Naive thymus-derived CD4-positive, alpha-beta T cell (primary cell): ENCODE measurements around the gene RAP2A. TPM values are rescaled to one million over a fixed set of nuclear protein-coding genes. Genes with fewer than 3 reads are reported as not detected.

Experiments
- ATAC-seq: fragments of 150-1000 bp; cut with Tn5 transposase; 2 replicates; pipeline ENCODE4 v1.10.0; 2021; ENCODE audit warnings: mild to moderate bottlenecking, moderate library complexity
- CTCF ChIA-PET: fragments of 350-600 bp; sonication (Branson Sonifier 250); formaldehyde crosslinking; loops from one replicate; lab custom pipeline; 2021; ENCODE audit warnings: antibody characterized with exemption; lab: Charles Lee
- POLR2A ChIA-PET: fragments of 350-600 bp; sonication (Branson Sonifier 250); formaldehyde crosslinking; loops from one replicate; lab custom pipeline; 2021; ENCODE audit warnings: antibody characterized with exemption, inconsistent platforms; lab: Charles Lee
- DNase-seq, 9 donors: peaks; one replicate each; pipeline versions ENCODE4 v3.0.0 to v3.0.0-alpha.2; 2020 to 2022; ENCODE audit warnings: mixed read lengths in 1 of 9
- H3K27ac ChIP-seq: one replicate; pipeline ENCODE4 v1.7.0; 2013; ENCODE audit warnings: mild to moderate bottlenecking, low read depth, low read length, moderate library complexity
- H3K27me3 ChIP-seq, 2 donors: one replicate each; pipeline ENCODE4 v1.7.0; 2013; ENCODE audit warnings: low read length in 2 of 2, mild to moderate bottlenecking in 2 of 2, moderate library complexity in 2 of 2; ENCODE audit not compliant: control insufficient read depth in 2 of 2, insufficient read depth in 2 of 2
- H3K36me3 ChIP-seq, 3 experiments: 1 replicate in 2 of 3; 2 replicates in 1 of 3; pipeline ENCODE4 v1.7.0; 2013; ENCODE audit warnings: low read length in 3 of 3, mild to moderate bottlenecking in 3 of 3, moderate library complexity in 1 of 3; ENCODE audit not compliant: insufficient read depth in 3 of 3, control insufficient read depth in 2 of 3
- H3K4me1 ChIP-seq, 2 donors: one replicate each; pipeline ENCODE4 v1.7.0; 2013; ENCODE audit warnings: low read length in 2 of 2, mild to moderate bottlenecking in 2 of 2, moderate library complexity in 1 of 2; ENCODE audit not compliant: control insufficient read depth in 2 of 2, insufficient read depth in 2 of 2
- H3K4me3 ChIP-seq: 2 replicates; pipeline ENCODE4 v1.7.0; 2013; ENCODE audit warnings: mild to moderate bottlenecking, low read length
- H3K9me3 ChIP-seq, 3 experiments: 1 replicate in 2 of 3; 2 replicates in 1 of 3; pipeline ENCODE4 v1.7.0; 2013; ENCODE audit warnings: low read length in 3 of 3; ENCODE audit not compliant: control insufficient read depth in 2 of 3
- H3K27ac Mint-ChIP-seq, 9 donors: one replicate each; pipeline ENCODE4 v1.8.0; 2020 to 2022; ENCODE audit warnings: mixed read lengths in 9 of 9, mild to moderate bottlenecking in 8 of 9, moderate library complexity in 5 of 9, inconsistent platforms in 2 of 9
- H3K27me3 Mint-ChIP-seq, 5 donors: one replicate each; pipeline ENCODE4 v1.8.0; 2021 to 2022; ENCODE audit warnings: mixed read lengths in 5 of 5, mild to moderate bottlenecking in 1 of 5
- H3K36me3 Mint-ChIP-seq, 5 donors: one replicate each; pipeline ENCODE4 v1.8.0; 2020 to 2022; ENCODE audit warnings: mixed read lengths in 5 of 5, mild to moderate bottlenecking in 3 of 5, inconsistent platforms in 1 of 5
- H3K4me1 Mint-ChIP-seq, 7 donors: one replicate each; pipeline ENCODE4 v1.8.0; 2020 to 2022; ENCODE audit warnings: mixed read lengths in 7 of 7, mild to moderate bottlenecking in 3 of 7, inconsistent platforms in 1 of 7
- H3K4me3 Mint-ChIP-seq, 10 donors: one replicate each; pipeline ENCODE4 v1.8.0; 2020 to 2022; ENCODE audit warnings: mild to moderate bottlenecking in 10 of 10, mixed read lengths in 10 of 10, moderate library complexity in 6 of 10, inconsistent platforms in 2 of 10
- H3K9me3 Mint-ChIP-seq, 11 donors: one replicate each; pipeline ENCODE4 v1.8.0; 2020 to 2022; ENCODE audit warnings: mixed read lengths in 11 of 11, mild to moderate bottlenecking in 4 of 11, inconsistent platforms in 1 of 11, moderate library complexity in 1 of 11
- intact Hi-C, 2 donors: fragments of 100-400 bp; cut with micrococcal nuclease; formaldehyde crosslinking; loops; one replicate each; pipeline ENCODE4 v1.15.1; 2023
- polyA plus RNA-seq, 2 donors: library from polyadenylated mRNA; unstranded; fragments of 300-500 nt; fragmentation: Illumina TruSeq; gene quantifications; one replicate each; pipeline ENCODE4 v1.2.3, GENCODE V29; 2021
- total RNA-seq, 6 experiments: library from RNA in 5 of 6; stranded (reverse) in 5 of 6; gene quantifications; 1 replicate in 5 of 6; 2 replicates in 1 of 6; pipeline ENCODE4 v1.2.3 and lab custom pipeline; 2021 to 2026

Gene RAP2A
- total and polyA plus RNA-seq, 7 experiments from 2014 or later: 1.2 to 33.2 (median 17.1) TPM

GRCh38 chr13:97477844-97478243 lies 43.9 kb downstream of the RAP2A start:
- Mint-ChIP-seq H3K9me3 (peaks cover 0 to 2% (median 0%) of the 10 kb centered on the region in 11 donors), H3K27me3 (peaks cover 0 to 15% (median 14%) of the 10 kb centered on the region in 5 donors), H3K27ac (no peak overlapping the region), H3K4me3 (no peak overlapping the region), H3K4me1 (no peaks in the 10 kb centered on the region), H3K36me3 (peaks cover 0 to 9% (median 0%) of the 10 kb centered on the region in 5 donors)
- no peak overlapping the region for H3K4me3 ChIP-seq
- intact Hi-C loops: no loop called here
- CTCF ChIA-PET: no interaction called here
- no peak for DNase-seq
- POLR2A ChIA-PET: no interaction called here
- ATAC-seq: no peak
- no peaks in the 10 kb centered on the region for H3K27me3 ChIP-seq
- no peaks in the 10 kb centered on the region for H3K9me3 ChIP-seq
- H3K36me3 ChIP-seq: no peaks in the 10 kb centered on the region
- H3K27ac ChIP-seq: no peak overlapping the region
- no peaks in the 10 kb centered on the region for H3K4me1 ChIP-seq

- Mint-ChIP-seq H3K36me3 (peaks cover 0 to 9% (median 0%) of the 10 kb centered on the region in 5 donors), H3K4me3 (no peak overlapping the region), H3K9me3 (peaks cover 0 to 2% (median 0%) of the 10 kb centered on the region in 11 donors), H3K27ac (no peak overlapping the region), H3K4me1 (no peaks in the 10 kb centered on the region), H3K27me3 (peaks cover 0 to 15% (median 11%) of the 10 kb centered on the region in 5 donors)
- H3K27ac ChIP-seq: no peak overlapping the region
- ATAC-seq: no peak
- ChIA-PET CTCF (interaction anchor here (0.7 kb wide), 1 partner anchor 90 kb away, joined by 7 read pairs; no protein-coding TSS in a partner anchor), POLR2A (no interaction called here)
- no peaks in the 10 kb centered on the region for H3K4me1 ChIP-seq
- no peaks in the 10 kb centered on the region for H3K36me3 ChIP-seq
- H3K27me3 ChIP-seq: no peaks in the 10 kb centered on the region
- intact Hi-C loops: no loop called here
- no peaks in the 10 kb centered on the region for H3K9me3 ChIP-seq
- no peak for DNase-seq
- H3K4me3 ChIP-seq: no peak overlapping the region
Measured at GRCh38 chr13:97478247-97478646, 44.3 kb downstream of the RAP2A start.

GRCh38 chr13:97483465-97483864 lies 49.5 kb downstream of the RAP2A start:
- no peaks in the 10 kb centered on the region for H3K27me3 ChIP-seq
- H3K27ac Mint-ChIP-seq: no peak overlapping the region
- ChIA-PET POLR2A (no interaction called here), CTCF (no interaction called here)
- no peaks in the 10 kb centered on the region for H3K36me3 Mint-ChIP-seq
- H3K36me3 ChIP-seq: no peaks in the 10 kb centered on the region
- H3K27me3 Mint-ChIP-seq: peaks cover 0 to 7% (median 0%) of the 10 kb centered on the region in 5 donors
- H3K4me1 Mint-ChIP-seq: no peaks in the 10 kb centered on the region
- ATAC-seq (no peak), DNase-seq (no peak)
- H3K9me3 Mint-ChIP-seq: peaks cover 0 to 2% (median 0%) of the 10 kb centered on the region in 11 donors
- no peaks in the 10 kb centered on the region for H3K4me1 ChIP-seq
- H3K4me3 Mint-ChIP-seq: no peak overlapping the region
- no peak overlapping the region for H3K27ac ChIP-seq
- intact Hi-C loops: no loop called here
- H3K4me3 ChIP-seq: no peak overlapping the region
- no peaks in the 10 kb centered on the region for H3K9me3 ChIP-seq

GRCh38 chr13:97484301-97484700 lies 50.3 kb downstream of the RAP2A start:
- Histone ChIP-seq H3K4me3 (no peak overlapping the region), H3K27ac (no peak overlapping the region), H3K27me3 (no peaks in the 10 kb centered on the region), H3K9me3 (no peaks in the 10 kb centered on the region), H3K4me1 (no peaks in the 10 kb centered on the region), H3K36me3 (no peaks in the 10 kb centered on the region)
- no peak for DNase-seq
- Mint-ChIP-seq H3K4me3 (no peak overlapping the region), H3K9me3 (peaks cover 0 to 2% (median 0%) of the 10 kb centered on the region in 11 donors), H3K27me3 (peaks cover 0 to 6% (median 0%) of the 10 kb centered on the region in 5 donors), H3K4me1 (no peaks in the 10 kb centered on the region), H3K27ac (no peak overlapping the region), H3K36me3 (no peaks in the 10 kb centered on the region)
- ATAC-seq: no peak
- ChIA-PET POLR2A (no interaction called here), CTCF (no interaction called here)
- intact Hi-C loops: no loop called here

- peaks cover 0 to 1% (median 0%) of the 10 kb centered on the region in 7 donors for H3K4me1 Mint-ChIP-seq
- no peak overlapping the region for H3K27ac Mint-ChIP-seq
- no peaks in the 10 kb centered on the region for H3K4me1 ChIP-seq
- H3K4me3 Mint-ChIP-seq: no peak overlapping the region
- intact Hi-C loops: no loop called here
- no peaks in the 10 kb centered on the region for H3K36me3 ChIP-seq
- no peak overlapping the region for H3K4me3 ChIP-seq
- ChIA-PET CTCF (no interaction called here), POLR2A (no interaction called here)
- H3K9me3 Mint-ChIP-seq: peaks cover 0 to 2% (median 0%) of the 10 kb centered on the region in 11 donors
- H3K27me3 ChIP-seq: no peaks in the 10 kb centered on the region
- ATAC-seq (no peak), DNase-seq (no peak)
- H3K27me3 Mint-ChIP-seq: peaks cover 0 to 4% (median 0%) of the 10 kb centered on the region in 5 donors
- H3K36me3 Mint-ChIP-seq: no peaks in the 10 kb centered on the region
- no peak overlapping the region for H3K27ac ChIP-seq
- H3K9me3 ChIP-seq: no peaks in the 10 kb centered on the region
Measured at GRCh38 chr13:97485320-97485719, 51.4 kb downstream of the RAP2A start.

GRCh38 chr13:97490702-97491307 lies 56.8 kb downstream of the RAP2A start:
- no peak overlapping the region for H3K27ac ChIP-seq
- CTCF ChIA-PET: interaction anchor here (0.8 kb wide), 1 partner anchor 1404 kb away, joined by 4 read pairs; no protein-coding TSS in a partner anchor

GRCh38 chr13:97491452-97491851 lies 57.5 kb downstream of the RAP2A start:
- ChIA-PET CTCF (no interaction called here), POLR2A (no interaction called here)
- ATAC-seq: no peak
- Histone ChIP-seq H3K4me3 (no peak overlapping the region), H3K9me3 (no peaks in the 10 kb centered on the region), H3K27ac (no peak overlapping the region), H3K27me3 (no peaks in the 10 kb centered on the region), H3K36me3 (no peaks in the 10 kb centered on the region), H3K4me1 (no peaks in the 10 kb centered on the region)
- Mint-ChIP-seq H3K36me3 (peaks cover 0 to 5% (median 0%) of the 10 kb centered on the region in 5 donors), H3K27ac (no peak overlapping the region), H3K9me3 (peaks cover 0 to 17% (median 10%) of the 10 kb centered on the region in 11 donors), H3K27me3 (peaks cover 0 to 8% (median 2%) of the 10 kb centered on the region in 5 donors), H3K4me3 (no peak overlapping the region), H3K4me1 (peaks cover 0 to 1% (median 0%) of the 10 kb centered on the region in 7 donors)
- DNase-seq: no peak
- intact Hi-C loops: no loop called here

More at GRCh38 chr13:97490702-97491307, 56.8 kb downstream of the RAP2A start:
- Histone ChIP-seq H3K36me3 (no peaks in the 10 kb centered on the region), H3K4me1 (no peaks in the 10 kb centered on the region), H3K27me3 (no peaks in the 10 kb centered on the region), H3K4me3 (no peak overlapping the region), H3K9me3 (no peaks in the 10 kb centered on the region)
- ATAC-seq: no peak
- no peak for DNase-seq
- H3K27me3 Mint-ChIP-seq: peaks cover 0 to 8% (median 2%) of the 10 kb centered on the region in 5 donors
- H3K27ac Mint-ChIP-seq: no peak overlapping the region
- peaks cover 0 to 17% (median 10%) of the 10 kb centered on the region in 11 donors for H3K9me3 Mint-ChIP-seq
- POLR2A ChIA-PET: no interaction called here
- H3K36me3 Mint-ChIP-seq: peaks cover 0 to 5% (median 0%) of the 10 kb centered on the region in 5 donors
- H3K4me1 Mint-ChIP-seq: peaks cover 0 to 1% (median 0%) of the 10 kb centered on the region in 7 donors
- H3K4me3 Mint-ChIP-seq: no peak overlapping the region
- intact Hi-C loops: no loop called here
